GM10266 (cell line): ENCODE results near the gene TTBK2.
"Not testable (repeated sequence)": the region's sequence is repeated elsewhere in the genome, so short reads cannot be mapped to it uniquely, and the experiment has no call there.

Experiments
- DNase-seq: peaks from one replicate; pipeline ENCODE4 v3.0.0; 2012; ENCODE audit errors: extremely low spot score
- TF ChIP-seq, protein P1 (sequence below): IDR thresholded peaks from 2 replicates; pipeline ENCODE4 v1.5.1; 2012; ENCODE audit warnings: mild to moderate bottlenecking, low read depth; ENCODE audit not compliant: control insufficient read depth, insufficient read depth; ENCODE audit errors: missing control alignments

TTBK2 gene

DNA sequence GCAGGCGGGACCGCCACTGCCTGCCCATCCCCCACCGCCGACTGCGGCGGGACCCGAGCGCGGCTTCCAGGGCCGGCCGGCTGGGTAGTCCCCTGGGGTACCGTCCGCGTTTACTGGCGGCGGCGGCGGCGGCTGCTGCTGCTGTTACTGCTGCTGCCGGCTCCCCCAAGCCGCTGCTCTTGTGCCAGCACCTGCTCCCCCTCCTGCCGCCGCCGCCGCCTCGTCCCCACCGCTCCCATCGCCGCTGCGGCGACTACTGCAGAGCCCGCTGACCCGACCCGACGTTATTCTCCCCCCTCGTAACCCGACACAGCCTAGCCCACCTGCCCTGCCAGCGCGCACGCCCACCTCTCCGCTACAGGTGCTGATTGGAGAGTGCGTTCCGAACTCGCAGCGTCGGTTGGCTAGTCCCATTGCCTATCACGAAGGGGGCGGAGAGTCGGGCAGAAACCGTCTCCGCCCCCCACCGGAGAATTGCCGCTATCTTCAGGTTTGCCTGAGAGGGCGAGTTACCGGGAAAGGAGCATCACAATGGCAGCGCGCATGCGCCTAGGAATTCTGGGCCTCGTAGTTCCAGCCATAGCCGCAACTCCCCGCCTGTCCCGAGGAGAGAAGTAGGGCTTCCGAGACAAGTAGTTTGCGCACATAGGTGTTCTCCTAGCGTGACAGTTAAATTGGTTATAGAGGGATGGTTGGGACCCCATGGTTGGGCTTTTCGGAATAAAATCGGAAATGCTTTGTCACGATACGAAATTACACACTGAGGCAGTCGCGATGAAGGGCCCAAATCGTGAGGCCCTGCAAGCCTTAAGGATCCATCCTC, at the start of gene TTBK2:
TTBK2 (minus strand) TSS at position 260 of the 823 bp plus-strand sequence. CDS start 42,161 bp downstream, outside the sequence.
- peak; percentile 94 for DNase-seq
- TF ChIP-seq, protein P1, sequence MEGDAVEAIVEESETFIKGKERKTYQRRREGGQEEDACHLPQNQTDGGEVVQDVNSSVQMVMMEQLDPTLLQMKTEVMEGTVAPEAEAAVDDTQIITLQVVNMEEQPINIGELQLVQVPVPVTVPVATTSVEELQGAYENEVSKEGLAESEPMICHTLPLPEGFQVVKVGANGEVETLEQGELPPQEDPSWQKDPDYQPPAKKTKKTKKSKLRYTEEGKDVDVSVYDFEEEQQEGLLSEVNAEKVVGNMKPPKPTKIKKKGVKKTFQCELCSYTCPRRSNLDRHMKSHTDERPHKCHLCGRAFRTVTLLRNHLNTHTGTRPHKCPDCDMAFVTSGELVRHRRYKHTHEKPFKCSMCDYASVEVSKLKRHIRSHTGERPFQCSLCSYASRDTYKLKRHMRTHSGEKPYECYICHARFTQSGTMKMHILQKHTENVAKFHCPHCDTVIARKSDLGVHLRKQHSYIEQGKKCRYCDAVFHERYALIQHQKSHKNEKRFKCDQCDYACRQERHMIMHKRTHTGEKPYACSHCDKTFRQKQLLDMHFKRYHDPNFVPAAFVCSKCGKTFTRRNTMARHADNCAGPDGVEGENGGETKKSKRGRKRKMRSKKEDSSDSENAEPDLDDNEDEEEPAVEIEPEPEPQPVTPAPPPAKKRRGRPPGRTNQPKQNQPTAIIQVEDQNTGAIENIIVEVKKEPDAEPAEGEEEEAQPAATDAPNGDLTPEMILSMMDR, result no peak

DNA sequence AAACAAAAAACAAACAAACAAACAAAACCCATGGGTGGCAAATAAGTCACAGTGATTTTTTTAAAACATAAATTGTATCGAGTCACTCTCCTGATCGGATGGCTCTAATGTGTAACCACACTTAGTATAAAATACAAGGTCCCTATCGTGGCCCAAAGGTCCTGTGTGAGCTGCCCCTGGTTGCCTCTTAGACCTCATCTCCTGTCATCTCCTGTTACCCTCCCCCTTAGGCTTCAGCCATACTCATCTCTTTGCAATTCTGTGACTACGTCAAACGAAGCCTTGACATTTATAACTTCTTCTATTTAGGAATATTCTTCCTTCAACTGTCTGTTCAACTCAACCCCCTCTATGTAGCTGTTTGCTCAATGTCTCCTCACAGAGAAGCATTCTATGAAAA, 43.9 kb upstream of the TTBK2 start:
- TF ChIP-seq, protein P1, result no peak
- no peak for DNase-seq

DNA sequence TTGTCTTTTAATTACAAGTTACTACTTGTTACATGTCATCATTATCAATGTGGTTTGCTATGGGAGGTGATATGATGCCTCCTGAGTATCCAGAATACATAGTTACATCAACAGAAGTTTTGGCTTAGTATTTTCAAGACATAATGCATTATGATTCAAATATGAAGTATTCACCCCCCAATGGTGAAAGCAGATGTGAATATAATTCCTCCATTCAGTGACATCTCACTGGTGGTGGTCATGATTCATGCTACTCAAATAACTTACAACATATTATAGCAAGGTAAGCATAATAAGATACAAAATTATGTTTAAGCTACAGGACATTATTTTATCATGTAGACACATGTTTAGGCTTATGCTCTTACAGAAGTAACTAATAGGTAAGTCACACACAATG, 34.9 kb upstream of the TTBK2 start:
- DNase-seq, result no peak
- TF ChIP-seq, protein P1, result no peak

DNA sequence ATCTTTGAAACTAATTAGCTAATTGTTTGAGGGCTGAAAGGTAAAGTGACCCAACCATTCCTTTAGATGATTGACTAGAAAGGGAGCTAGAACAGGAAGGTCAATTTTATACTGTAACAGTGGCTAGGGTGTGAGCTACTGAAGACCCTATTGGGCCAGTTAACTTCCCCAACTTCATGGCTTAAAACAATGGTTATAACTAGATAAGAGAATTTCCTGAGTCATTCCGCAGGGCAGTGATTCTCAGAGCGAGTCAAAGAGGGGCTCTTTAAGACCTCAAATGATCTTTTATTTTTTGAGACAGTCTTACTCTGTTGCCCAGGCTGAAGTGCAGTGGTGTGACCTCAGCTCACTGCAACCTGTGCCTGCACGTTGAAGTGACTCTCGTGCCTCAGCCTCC, 33.7 kb upstream of the TTBK2 start:
- DNase-seq, result no peak
- TF ChIP-seq, protein P1, result no peak

DNA sequence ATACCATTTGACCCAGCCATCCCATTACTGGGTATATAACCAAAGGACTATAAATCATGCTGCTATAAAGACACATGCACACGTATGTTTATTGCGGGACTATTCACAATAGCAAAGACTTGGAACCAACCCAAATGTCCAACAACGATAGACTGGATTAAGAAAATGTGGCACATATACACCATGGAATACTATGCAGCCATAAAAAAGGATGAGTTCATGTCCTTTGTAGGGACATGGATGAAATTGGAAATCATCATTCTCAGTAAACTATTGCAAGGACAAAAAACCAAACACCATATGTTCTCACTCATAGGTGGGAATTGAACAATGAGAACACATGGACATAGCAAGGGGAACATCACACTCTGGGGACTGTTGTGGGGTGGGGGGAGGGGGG, 28.3 kb upstream of the TTBK2 start:
- not testable (repeated sequence) for DNase-seq

DNA sequence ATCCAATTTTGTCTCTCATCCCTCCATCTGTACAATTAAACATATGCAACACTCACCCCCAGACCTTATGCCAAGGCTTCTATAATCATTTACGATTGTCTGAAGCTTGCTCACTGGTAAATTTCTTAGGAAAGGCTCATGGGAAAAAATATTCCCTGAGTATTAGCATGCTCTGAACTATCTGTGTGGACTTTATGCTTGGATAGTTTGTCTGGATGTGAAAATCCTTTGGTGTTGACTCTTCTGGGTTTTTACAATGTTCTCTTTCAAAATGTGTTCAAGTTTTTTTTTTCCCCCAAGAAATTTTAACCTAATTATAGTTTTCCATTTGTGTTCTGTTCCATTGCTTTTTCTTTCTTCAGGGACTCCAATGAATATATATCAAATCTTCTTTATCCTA, 19.9 kb upstream of the TTBK2 start:
- TF ChIP-seq, protein P1, result no peak
- no peak for DNase-seq

DNA sequence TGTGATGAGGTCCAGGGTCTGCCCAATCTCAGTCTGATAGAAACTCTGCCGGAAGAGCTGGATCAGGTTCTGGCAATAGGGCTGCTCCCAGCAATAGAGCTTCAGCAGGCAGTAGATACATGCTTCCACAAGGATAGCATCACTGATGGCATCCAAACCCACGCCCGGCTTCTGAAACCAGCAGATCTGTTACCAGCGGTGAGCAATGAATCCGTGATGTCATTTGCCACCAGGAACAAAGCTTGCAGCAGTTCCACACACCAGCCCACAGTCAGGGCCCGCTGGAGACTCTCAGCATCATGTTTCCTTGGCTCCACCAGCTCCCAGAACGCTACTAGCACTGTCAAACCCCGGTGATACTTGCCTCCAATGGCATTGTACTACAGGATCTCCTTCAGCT, 19.3 kb upstream of the TTBK2 start:
- TF ChIP-seq, protein P1, result no peak
- no peak for DNase-seq

DNA sequence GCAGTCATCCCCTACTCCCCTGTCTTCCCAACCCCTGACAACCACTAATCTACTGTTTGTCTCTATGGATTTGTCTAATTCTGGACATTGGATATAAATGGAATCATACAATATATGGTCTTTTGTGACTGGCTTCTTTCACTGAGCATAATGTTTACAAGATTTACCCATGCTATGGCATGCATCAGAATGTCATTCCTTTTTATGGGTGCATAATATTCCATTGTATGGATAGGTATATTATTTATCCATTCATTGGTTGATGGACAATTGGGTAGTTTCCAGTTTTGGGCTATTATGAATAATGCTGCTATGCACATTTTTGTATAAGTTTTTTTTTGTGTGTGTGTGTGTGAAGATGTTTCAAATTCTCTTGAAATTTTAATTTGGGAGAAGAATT, 16.6 kb upstream of the TTBK2 start:
- TF ChIP-seq, protein P1, result no peak
- DNase-seq, result no peak
